DOHH2 (cell line): ENCODE results near the gene SAMD4B.

Experiments used
- CTCF ChIP-seq: fragments of 200-600 bp; sonication (generic); IDR thresholded peaks from one replicate; pipeline ENCODE4 v1.5.1; 2014; ENCODE audit warnings: antibody characterized with exemption, mild to moderate bottlenecking, low read depth, low read length; ENCODE audit not compliant: poor library complexity, severe bottlenecking
- EZH2phosphoT487 ChIP-seq: fragments of 200-600 bp; sonication (generic); IDR thresholded peaks from 2 replicates; pipeline ENCODE4 v1.6.1; 2017; ENCODE audit warnings: borderline replicate concordance, mild to moderate bottlenecking, antibody characterized with exemption, low read length, moderate library complexity, mixed read lengths

GRCh38 chr19:39425744-39426143 is 83.5 kb downstream of the SAMD4B start:
- TF ChIP-seq CTCF, result no peak
- no peak for TF ChIP-seq EZH2phosphoT487
